HL-60/S4 treated with retinoic acid at 250 ng/mL for 4 days and 3 days (cell line): Measurements from ENCODE around the gene SSR4.

ENCODE experiments used
- in situ Hi-C: fragments of 300-500 bp; cut with MboI; formaldehyde crosslinking; loops from 2 replicates; pipeline ENCODE4 v1.7.0; 2022; ENCODE audit warnings: low sequenced_read_pairs

The SSR4 gene

GRCh38 chrX:153828723-153829548 is 34.5 kb downstream of the SSR4 start:
- in situ Hi-C loops, result no loop called here

- in situ Hi-C loops, result no loop called here
Observed at GRCh38 chrX:153829549-153829798, 35.0 kb downstream of the SSR4 start.

- in situ Hi-C loops, result no loop called here
Observed at GRCh38 chrX:153829799-153830639, 35.6 kb downstream of the SSR4 start, which contains the start of gene PDZD4. TSS of gene PDZD4 (minus strand) at chrX:153830544. CDS start at chrX:153830298, 246 bp downstream.

- in situ Hi-C loops, result no loop called here
Observed at GRCh38 chrX:153830640-153831428, 36.4 kb downstream of the SSR4 start.

GRCh38 chrX:153831429-153832150 is 37.1 kb downstream of the SSR4 start:
- in situ Hi-C loops, result no loop called here

- in situ Hi-C loops, result no loop called here
Observed at GRCh38 chrX:153832728-153833127, 38.3 kb downstream of the SSR4 start.

GRCh38 chrX:153836921-153837320 is 42.5 kb downstream of the SSR4 start:
- in situ Hi-C loops, result no loop called here

- in situ Hi-C loops, result no loop called here
Observed at GRCh38 chrX:153844509-153845082, 50.1 kb downstream of the SSR4 start.

- in situ Hi-C loops, result no loop called here
Observed at GRCh38 chrX:153845195-153845594, 50.7 kb downstream of the SSR4 start.

- in situ Hi-C loops, result no loop called here
Observed at GRCh38 chrX:153845842-153846241, 51.4 kb downstream of the SSR4 start.
